Suppressor macrophage (primary cell): Measurements from ENCODE around the gene ZFP57.

Experiments
- DNase-seq, 4 experiments: peaks; one replicate each; pipeline ENCODE4 v3.0.0-alpha.2; 2020 to 2022
- total RNA-seq, 17 experiments: gene quantifications; one replicate each; lab custom pipeline; 2026; ENCODE audit warnings: mixed read lengths in 6 of 17, inconsistent platforms in 3 of 17; lab: John Stamatoyannopoulos, UW

Gene ZFP57
- total RNA-seq: 0 to 5.6 (median 0.85) reads per million in 17 experiments

GRCh38 chr6:29680904-29681303, at the start of gene ZFP57:
ZFP57 (minus strand) TSS chr6:29681152; CDS start chr6:29677003, 4,149 bp downstream.
- DNase-seq: no peak

- no peak for DNase-seq
Measured at GRCh38 chr6:29730575-29731126, 49.7 kb upstream of the ZFP57 start.

- DNase-seq: no peak
Measured at GRCh38 chr6:29729774-29730328, 48.9 kb upstream of the ZFP57 start.

GRCh38 chr6:29728875-29729270, 47.9 kb upstream of the ZFP57 start:
- no peak for DNase-seq

GRCh38 chr6:29728173-29728874, 47.4 kb upstream of the ZFP57 start:
- no peak for DNase-seq

- no peak for DNase-seq
Measured at GRCh38 chr6:29727637-29728036, 46.7 kb upstream of the ZFP57 start.

- DNase-seq: no peak
Measured at GRCh38 chr6:29726571-29727194, 45.7 kb upstream of the ZFP57 start.

- no peak for DNase-seq
Measured at GRCh38 chr6:29726001-29726400, 45.0 kb upstream of the ZFP57 start.

GRCh38 chr6:29724937-29725869, 44.3 kb upstream of the ZFP57 start:
- no peak for DNase-seq

GRCh38 chr6:29723666-29724588, 43.0 kb upstream of the ZFP57 start:
- DNase-seq: peak; percentile 13 to 53 (median 32)

GRCh38 chr6:29723262-29723665, 42.3 kb upstream of the ZFP57 start, which contains the start of gene HLA-F:
HLA-F (plus strand) TSS chr6:29723434; CDS start chr6:29723464, 30 bp downstream.
- DNase-seq: peak; percentile 91 to 94 (median 92)

GRCh38 chr6:29720863-29721262, 39.9 kb upstream of the ZFP57 start:
- DNase-seq: no peak

GRCh38 chr6:29710281-29710941, 29.5 kb upstream of the ZFP57 start:
- DNase-seq: no peak

- DNase-seq: no peak
Measured at GRCh38 chr6:29709188-29709587, 28.2 kb upstream of the ZFP57 start.

- no peak for DNase-seq
Measured at GRCh38 chr6:29708432-29709179, 27.7 kb upstream of the ZFP57 start.

- peak; percentile 24 to 57 (median 49) for DNase-seq
Measured at GRCh38 chr6:29705389-29706231, 24.7 kb upstream of the ZFP57 start.

GRCh38 chr6:29702519-29703103, 21.7 kb upstream of the ZFP57 start:
- peak; percentile 28 to 87 (median 58) for DNase-seq
